H9 (cell line): ENCODE data around the gene RAI1. TPM values are rescaled to one million over a fixed set of nuclear protein-coding genes. Genes with fewer than 3 reads are reported as not detected.

Experiments used
- DNase-seq: peaks from one replicate; pipeline ENCODE4 v3.0.0-alpha.2; 2017
- H2AFZ ChIP-seq: one replicate; pipeline ENCODE4 v1.6.1; 2013; ENCODE audit warnings: mild to moderate bottlenecking, low read length, control low read depth, moderate library complexity
- H2AK5ac ChIP-seq: 2 replicates; pipeline ENCODE4 v1.6.1; 2013; ENCODE audit warnings: low read length, control low read depth, mixed read lengths; ENCODE audit not compliant: insufficient read length
- H2BK120ac ChIP-seq: one replicate; pipeline ENCODE4 v1.6.1; 2013; ENCODE audit warnings: low read depth, mild to moderate bottlenecking, low read length, control low read depth, inconsistent platforms; ENCODE audit not compliant: poor library complexity, severe bottlenecking
- H2BK12ac ChIP-seq: 2 replicates; pipeline ENCODE4 v1.6.1; 2013; ENCODE audit warnings: low read length, control low read depth, mixed read lengths, low read depth; ENCODE audit not compliant: insufficient read length
- H2BK15ac ChIP-seq: 2 replicates; pipeline ENCODE4 v1.6.1; 2013; ENCODE audit warnings: low read depth, low read length, control low read depth
- H2BK20ac ChIP-seq: one replicate; pipeline ENCODE4 v1.6.1; 2013; ENCODE audit warnings: low read depth, mild to moderate bottlenecking, low read length, control low read depth, inconsistent platforms; ENCODE audit not compliant: poor library complexity, severe bottlenecking
- H2BK5ac ChIP-seq: 2 replicates; pipeline ENCODE4 v1.6.1; 2013; ENCODE audit warnings: low read length, control low read depth, mixed read lengths; ENCODE audit not compliant: insufficient read length
- H3K14ac ChIP-seq: 2 replicates; pipeline ENCODE4 v1.6.1; 2013; ENCODE audit warnings: low read length, control low read depth; ENCODE audit not compliant: insufficient read depth
- H3K18ac ChIP-seq: 2 replicates; pipeline ENCODE4 v1.6.1; 2013; ENCODE audit warnings: low read depth, mild to moderate bottlenecking, mixed read lengths, low read length, control low read depth; ENCODE audit not compliant: insufficient read length
- H3K23ac ChIP-seq: 2 replicates; pipeline ENCODE4 v1.6.1; 2013; ENCODE audit warnings: low read length, control low read depth, mixed read lengths, low read depth; ENCODE audit not compliant: insufficient read length
- H3K23me2 ChIP-seq: 2 replicates; pipeline ENCODE4 v1.6.1; 2013; ENCODE audit warnings: low read depth, mild to moderate bottlenecking, mixed read lengths, low read length, control low read depth; ENCODE audit not compliant: insufficient read length, poor library complexity, severe bottlenecking
- H3K27ac ChIP-seq: 2 replicates; pipeline ENCODE4 v1.5.1; 2013; ENCODE audit warnings: low read length, control low read depth, mixed read lengths, low read depth; ENCODE audit not compliant: insufficient read length
- H3K27me3 ChIP-seq: 2 replicates; pipeline ENCODE4 v1.6.1; 2013; ENCODE audit warnings: low read length, control low read depth, inconsistent platforms; ENCODE audit not compliant: insufficient read depth
- H3K4ac ChIP-seq: 2 replicates; pipeline ENCODE4 v1.6.1; 2013; ENCODE audit warnings: low read depth, mild to moderate bottlenecking, control low read depth, inconsistent platforms, low read length, moderate library complexity
- H3K4me1 ChIP-seq: 2 replicates; pipeline ENCODE4 v1.6.1; 2013; ENCODE audit warnings: low read length, control low read depth, inconsistent platforms; ENCODE audit not compliant: insufficient read depth
- H3K4me2 ChIP-seq: 2 replicates; pipeline ENCODE4 v1.6.1; 2013; ENCODE audit warnings: low read length, control low read depth, mixed read lengths; ENCODE audit not compliant: insufficient read length, insufficient read depth
- H3K56ac ChIP-seq: 2 replicates; pipeline ENCODE4 v1.6.1; 2013; ENCODE audit warnings: low read depth, mild to moderate bottlenecking, mixed read lengths, low read length, control low read depth; ENCODE audit not compliant: insufficient read length
- H3K79me1 ChIP-seq: 2 replicates; pipeline ENCODE4 v1.6.1; 2013; ENCODE audit warnings: low read depth, mild to moderate bottlenecking, moderate library complexity, low read length, control low read depth, inconsistent platforms; ENCODE audit not compliant: insufficient read depth, poor library complexity, severe bottlenecking
- H3K79me2 ChIP-seq: 2 replicates; pipeline ENCODE4 v1.6.1; 2013; ENCODE audit warnings: low read length, control low read depth, inconsistent platforms; ENCODE audit not compliant: insufficient read depth
- H3K9ac ChIP-seq: 2 replicates; pipeline ENCODE4 v1.6.1; 2013; ENCODE audit warnings: low read length, control low read depth, mixed read lengths; ENCODE audit not compliant: insufficient read length; ENCODE audit errors: extremely low read depth
- H3K9me3 ChIP-seq: one replicate; pipeline ENCODE4 v1.6.1; 2013; ENCODE audit warnings: low read depth, low read length, inconsistent platforms; ENCODE audit not compliant: control insufficient read depth
- H3T11ph ChIP-seq: one replicate; pipeline ENCODE4 v1.6.1; 2013; ENCODE audit warnings: mild to moderate bottlenecking, low read length, control low read depth, inconsistent platforms
- H4K20me1 ChIP-seq: one replicate; pipeline ENCODE4 v1.6.1; 2013; ENCODE audit not compliant: control insufficient read depth, insufficient read length, insufficient read depth
- H4K5ac ChIP-seq: 2 replicates; pipeline ENCODE4 v1.6.1; 2013; ENCODE audit warnings: low read depth, mild to moderate bottlenecking, mixed read lengths, low read length, control low read depth; ENCODE audit not compliant: insufficient read length
- H4K8ac ChIP-seq: replicated peaks from 2 replicates; pipeline ENCODE4 v1.6.1; 2013; ENCODE audit warnings: low read length, control low read depth, mixed read lengths, low read depth; ENCODE audit not compliant: insufficient read length
- H4K91ac ChIP-seq: 2 replicates; pipeline ENCODE4 v1.6.1; 2013; ENCODE audit warnings: low read depth, mild to moderate bottlenecking, moderate library complexity, mixed read lengths, low read length, control low read depth; ENCODE audit not compliant: insufficient read length
- H3K27ac Mint-ChIP-seq, 3 experiments: 2 replicates in 2 of 3; 3 replicates in 1 of 3; pipeline ENCODE4 v1.8.0; 2020 to 2021; ENCODE audit warnings: mixed read lengths in 3 of 3, mild to moderate bottlenecking in 1 of 3, moderate library complexity in 1 of 3
- H3K27me3 Mint-ChIP-seq: 2 replicates; pipeline ENCODE4 v1.8.0; 2021; ENCODE audit warnings: low read depth, mild to moderate bottlenecking, moderate library complexity, mixed read lengths
- H3K36me3 Mint-ChIP-seq, 3 experiments: 2 replicates in 2 of 3; 3 replicates in 1 of 3; pipeline ENCODE4 v1.8.0; 2020 to 2021; ENCODE audit warnings: low read depth in 3 of 3, mixed read lengths in 3 of 3; ENCODE audit not compliant: insufficient read depth in 1 of 3
- H3K4me1 Mint-ChIP-seq, 2 experiments: 2 replicates each; pipeline ENCODE4 v1.8.0; 2020; ENCODE audit warnings: mixed read lengths in 2 of 2
- H3K4me3 Mint-ChIP-seq, 2 experiments: 2 replicates in 1 of 2; 3 replicates in 1 of 2; pipeline ENCODE4 v1.8.0; 2020 to 2021; ENCODE audit warnings: mild to moderate bottlenecking in 2 of 2, mixed read lengths in 2 of 2, moderate library complexity in 1 of 2
- H3K9me3 Mint-ChIP-seq, 2 experiments: 2 replicates in 1 of 2; 3 replicates in 1 of 2; pipeline ENCODE4 v1.8.0; 2020; ENCODE audit warnings: mild to moderate bottlenecking in 2 of 2, mixed read lengths in 2 of 2, moderate library complexity in 1 of 2
- CTCF ChIP-seq: fragments of 200-600 bp; sonication (generic); conservative IDR thresholded peaks from 3 replicates; pipeline ENCODE4 v1.8.0; 2021; ENCODE audit warnings: antibody characterized with exemption, mild to moderate bottlenecking
- WGBS: extraction: QIAGEN DNeasy Blood & Tissue Kit; methylation state at CpG from one replicate; pipeline ENCODE4 v1.1.7; 2013; ENCODE audit warnings: missing lambda C conversion rate, low lambda C conversion rate, mixed read lengths; ENCODE audit not compliant: insufficient read length; ENCODE audit errors: extremely low coverage; 5-methylcytosine and 5-hydroxymethylcytosine counted together
- total RNA-seq: library from RNA; stranded (reverse); gene quantifications from 2 replicates; pipeline ENCODE4 v1.2.1, GENCODE V29; 2021

RAI1 gene
- total RNA-seq, 1 experiment from 2014 or later: 1.5 TPM

GRCh38 chr17:17824783-17825614 lies 143.7 kb downstream of the RAI1 start:
- Histone ChIP-seq H2BK120ac (no peak overlapping the region), H3K4ac (no peak overlapping the region), H2BK15ac (0 out of 2 replicates have a peak overlapping the region, but pooled peaks have one; percentile 24), H3K9ac (no peak overlapping the region), H4K8ac (no peak overlapping the region), H3K23me2 (peaks cover 9% of the 10 kb centered on the region), H4K5ac (no peak overlapping the region), H3K18ac (peak overlapping the region; percentile 49), H3K4me2 (no peak overlapping the region), H2BK12ac (no peak overlapping the region), H3K9me3 (no peaks in the 10 kb centered on the region), H3K27me3 (no peaks in the 10 kb centered on the region), H3T11ph (no peak overlapping the region), H2BK20ac (no peak overlapping the region), H2BK5ac (no peak overlapping the region), H3K56ac (no peak overlapping the region), H3K27ac (no peak overlapping the region), H3K4me1 (peaks cover 11% of the 10 kb centered on the region), H2AK5ac (no peak overlapping the region), H4K91ac (peak overlapping the region; percentile 10), H4K20me1 (peaks cover 2% of the 10 kb centered on the region), H3K79me1 (peaks cover 17% of the 10 kb centered on the region), H3K79me2 (peaks cover 10% of the 10 kb centered on the region; the same call in 1 of the 2 replicates), H3K23ac (no peak overlapping the region), H3K14ac (peak overlapping the region; percentile 28), H2AFZ (no peak overlapping the region)
- Mint-ChIP-seq H3K9me3 (no peaks in the 10 kb centered on the region), H3K36me3 (peaks cover 6 to 31% (median 26%) of the 10 kb centered on the region in 3 experiments), H3K27me3 (no peaks in the 10 kb centered on the region), H3K4me1 (peaks cover 46 to 72% of the 10 kb centered on the region in 2 experiments), H3K4me3 (peak overlapping the region; percentile 6 to 54; a peak in 4 of 5 replicates), H3K27ac (peak overlapping the region; percentile 96 to 99 (median 97))
- WGBS: no CpG with 5 or more reads among the region's 14 CpGs
- DNase-seq: peak; percentile 64
- TF ChIP-seq CTCF: no peak
